ENCODE data around the gene CUX1.
"Not testable (repeated sequence)": the region's sequence is repeated elsewhere in the genome, so short reads cannot be mapped to it uniquely, and the experiment has no call there.

The CUX1 gene

DNA sequence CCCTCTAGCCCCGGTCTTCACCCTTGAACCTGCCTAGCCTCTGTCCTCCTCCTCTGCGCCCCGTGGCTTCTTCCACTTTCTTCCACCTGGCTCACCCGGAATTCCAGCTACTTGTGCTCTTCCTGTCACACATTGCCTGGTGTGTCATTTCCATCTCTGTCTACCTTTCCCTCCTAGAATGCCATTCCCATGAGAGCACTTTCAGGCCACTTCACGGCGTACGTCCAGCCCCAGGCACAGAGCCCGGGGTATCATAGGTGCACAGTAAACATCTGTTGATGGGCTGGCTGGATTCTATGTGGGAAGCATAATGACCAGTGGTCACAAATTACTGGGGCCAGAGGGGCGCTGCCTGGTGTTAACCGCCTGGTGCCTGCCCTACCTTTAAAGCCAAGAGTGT is 161.3 kb downstream of the CUX1 start:
- H3K27ac Mint-ChIP-seq: peak overlapping the region in 1 of 2 donors; percentile 41
- ATAC-seq (replicated peaks): no peak

DNA sequence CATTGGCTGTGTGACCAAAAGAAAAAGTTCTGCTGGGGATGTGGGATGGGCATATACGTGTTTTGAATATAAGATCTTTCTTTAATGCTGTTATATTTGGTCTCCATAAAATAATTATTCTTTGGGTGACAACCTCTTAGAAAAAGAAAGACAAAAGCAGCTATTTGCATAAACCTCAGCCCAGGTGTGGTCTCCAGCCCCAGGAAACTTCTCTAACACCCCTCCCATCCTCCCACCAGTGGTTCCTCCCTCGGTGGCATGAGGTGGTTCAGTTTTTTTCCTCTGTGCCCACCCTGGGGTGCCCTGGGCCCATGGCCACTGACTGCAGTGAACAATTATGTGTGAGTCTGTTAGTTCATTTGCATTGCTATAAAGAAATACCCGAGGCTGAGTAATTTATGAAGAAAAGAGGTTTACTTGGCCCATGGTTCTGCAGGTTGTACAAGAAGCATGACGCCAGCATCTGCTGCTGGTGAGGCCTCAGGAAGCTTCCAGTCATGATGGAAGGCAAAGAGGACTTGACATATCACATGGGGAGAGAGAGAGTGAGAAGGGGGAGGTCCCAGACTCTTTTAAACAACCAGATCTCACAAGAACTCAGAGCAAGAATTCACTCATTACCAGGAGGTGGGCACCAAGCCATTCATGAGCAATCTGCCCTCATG is 165.9 kb downstream of the CUX1 start:
- Mint-ChIP-seq H3K27me3 (no peaks in the 10 kb centered on the region), H3K36me3 (ENCODE audit: insufficient read depth) (no peaks in the 10 kb centered on the region), H3K9me3 (no peaks in the 10 kb centered on the region), H3K4me3 (no peak overlapping the region), H3K4me1 (ENCODE audit: low read depth in 2 of 2) (peaks cover 3 to 5% of the 10 kb centered on the region in 2 donors), H3K27ac (no peak overlapping the region)
- ATAC-seq (replicated peaks): no peak
- no peak for DNase-seq

More for the DNA sequence above, 161.3 kb downstream of the CUX1 start:
- Mint-ChIP-seq H3K4me1 (ENCODE audit: low read depth in 2 of 2) (peaks cover 3 to 12% of the 10 kb centered on the region in 2 donors), H3K9me3 (no peaks in the 10 kb centered on the region), H3K4me3 (no peak overlapping the region), H3K27me3 (no peaks in the 10 kb centered on the region), H3K36me3 (ENCODE audit: insufficient read depth) (no peaks in the 10 kb centered on the region)
- no peak for DNase-seq

DNA sequence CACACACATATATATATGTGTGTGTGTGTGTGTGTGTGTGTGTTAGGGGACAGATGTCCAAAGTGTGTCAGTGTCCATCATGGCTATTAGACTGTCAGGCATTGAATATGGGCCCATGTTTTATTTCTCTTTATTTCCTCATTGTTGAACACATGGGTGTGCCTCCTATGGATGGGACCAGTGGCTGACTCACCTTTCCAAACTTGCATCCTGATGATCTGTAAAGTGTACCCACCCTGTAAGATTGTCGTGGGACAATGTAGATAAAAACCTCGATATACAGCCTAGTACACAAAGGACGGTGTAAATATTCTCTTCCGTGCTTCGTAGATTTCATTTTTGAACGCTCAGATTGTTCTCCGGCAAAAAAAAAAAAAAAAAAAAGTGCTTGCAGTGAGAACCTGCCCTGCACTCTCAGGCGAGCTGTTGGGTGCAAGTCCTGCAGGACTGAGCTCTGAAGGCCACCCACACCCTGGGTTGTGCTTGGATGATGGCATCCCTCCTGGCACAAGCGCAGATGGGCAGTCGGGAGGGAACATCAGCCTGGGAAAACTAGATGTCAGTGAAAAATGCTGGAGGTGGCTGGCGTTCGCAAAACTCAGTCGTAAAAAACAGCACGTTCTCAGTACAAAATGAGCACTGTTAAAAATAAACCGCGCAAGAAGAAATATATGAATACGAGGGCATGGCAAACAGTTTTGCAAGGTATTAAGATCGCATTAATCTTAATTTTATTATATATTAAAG is 166.9 kb downstream of the CUX1 start:
- no peak overlapping the region for H3K27ac Mint-ChIP-seq
- no peaks in the 10 kb centered on the region for H3K9me3 Mint-ChIP-seq
- no peaks in the 10 kb centered on the region for H3K27me3 Mint-ChIP-seq
- no peak for ATAC-seq (replicated peaks)
- H3K36me3 Mint-ChIP-seq (ENCODE audit: insufficient read depth): no peaks in the 10 kb centered on the region
- no peak for DNase-seq
- peaks cover 4 to 8% of the 10 kb centered on the region in 2 donors for H3K4me1 Mint-ChIP-seq (ENCODE audit: low read depth in 2 of 2)
- H3K4me3 Mint-ChIP-seq: no peak overlapping the region

DNA sequence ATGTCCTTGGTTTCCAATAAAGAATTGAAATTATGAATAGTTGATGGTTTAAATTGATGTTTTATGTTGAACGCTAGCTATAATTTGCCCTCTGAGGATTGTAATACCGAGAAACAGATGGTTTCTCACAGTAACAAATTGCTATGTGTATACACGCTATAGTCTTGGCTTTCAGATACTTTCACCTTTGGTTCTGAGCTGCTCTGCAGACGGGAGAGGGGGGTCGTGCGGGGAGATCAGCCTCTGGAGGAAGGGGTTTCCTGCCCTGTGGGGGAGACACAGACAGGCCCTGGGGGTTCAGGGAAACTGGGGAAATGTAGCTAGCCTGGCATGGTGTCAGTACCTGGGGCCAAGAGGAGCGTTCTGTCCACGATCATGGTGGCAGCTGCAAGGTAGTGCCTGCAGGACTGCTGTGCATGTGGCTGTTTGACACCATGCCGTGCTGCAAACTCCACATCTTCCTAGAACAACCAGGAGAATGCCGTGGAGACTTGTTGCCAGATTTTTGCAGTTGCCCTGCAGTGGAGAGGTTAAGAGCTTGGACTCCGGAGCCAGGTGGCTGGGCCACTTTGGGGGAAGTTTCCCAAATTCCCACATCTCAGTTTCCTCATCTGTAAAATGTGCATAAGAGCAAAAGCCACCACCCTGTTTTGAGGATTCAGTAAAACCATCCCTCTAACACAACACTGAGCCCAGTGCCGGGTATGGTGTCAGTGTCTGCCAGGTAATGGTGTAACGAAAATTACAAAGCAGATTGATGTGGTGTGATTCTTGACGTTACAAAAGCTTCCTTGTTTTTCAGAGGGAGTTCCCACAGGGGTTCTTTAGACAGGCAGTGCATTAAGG is 167.9 kb downstream of the CUX1 start:
- H3K4me1 Mint-ChIP-seq (ENCODE audit: low read depth in 2 of 2): peaks cover 4 to 8% of the 10 kb centered on the region in 2 donors
- H3K9me3 Mint-ChIP-seq: no peaks in the 10 kb centered on the region
- H3K27ac Mint-ChIP-seq: peak overlapping the region in 1 of 2 donors; percentile 1
- H3K27me3 Mint-ChIP-seq: no peaks in the 10 kb centered on the region
- DNase-seq (no peak), ATAC-seq (replicated peaks) (no peak)
- H3K4me3 Mint-ChIP-seq: no peak overlapping the region
- no peaks in the 10 kb centered on the region for H3K36me3 Mint-ChIP-seq (ENCODE audit: insufficient read depth)

DNA sequence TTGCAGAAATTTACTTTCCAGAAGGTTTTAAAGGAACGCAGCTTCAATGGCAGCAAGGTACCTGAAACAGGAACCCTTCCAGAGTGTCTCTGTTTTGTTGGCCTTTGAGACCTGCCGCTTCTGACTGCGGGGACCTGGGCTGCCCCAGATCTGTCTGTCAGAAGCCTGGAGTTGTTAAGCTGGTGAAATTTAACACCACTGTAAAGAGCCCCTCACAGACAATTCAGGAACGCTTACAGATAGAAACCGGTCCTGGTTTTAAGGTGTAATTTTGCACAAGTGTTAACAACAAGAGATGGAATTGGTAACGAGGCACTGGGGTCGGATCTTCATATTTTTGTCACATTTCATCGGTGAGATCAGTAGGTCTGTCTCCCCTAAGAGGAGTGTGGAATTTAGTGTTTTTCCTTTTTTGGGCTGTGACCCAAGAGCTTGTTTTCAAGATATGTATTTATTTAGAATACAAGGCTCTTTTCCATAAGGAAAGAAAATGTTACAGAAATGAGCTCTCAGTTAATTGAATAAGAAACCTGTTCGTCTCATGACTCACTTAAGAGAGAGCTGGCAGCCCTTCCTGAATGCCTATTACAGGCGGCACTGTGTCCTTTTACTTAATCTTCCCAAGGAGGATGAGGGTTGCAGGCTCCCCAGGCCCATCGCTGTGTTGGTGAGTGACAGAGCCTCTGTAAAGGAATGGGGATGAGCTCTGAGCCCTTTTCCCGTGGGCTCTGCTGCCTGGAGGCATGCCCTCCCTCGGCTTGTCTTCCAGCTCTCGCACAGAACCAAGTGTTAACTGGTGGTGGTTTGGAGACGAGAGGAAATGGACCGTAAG is 168.7 kb downstream of the CUX1 start:
- H3K4me3 Mint-ChIP-seq: no peak overlapping the region
- ATAC-seq (replicated peaks) (no peak), DNase-seq (no peak)
- H3K4me1 Mint-ChIP-seq (ENCODE audit: low read depth in 2 of 2): peaks cover 4 to 8% of the 10 kb centered on the region in 2 donors
- no peak overlapping the region for H3K27ac Mint-ChIP-seq
- H3K27me3 Mint-ChIP-seq: no peaks in the 10 kb centered on the region
- peaks cover 2% of the 10 kb centered on the region for H3K36me3 Mint-ChIP-seq (ENCODE audit: insufficient read depth)
- H3K9me3 Mint-ChIP-seq: no peaks in the 10 kb centered on the region

DNA sequence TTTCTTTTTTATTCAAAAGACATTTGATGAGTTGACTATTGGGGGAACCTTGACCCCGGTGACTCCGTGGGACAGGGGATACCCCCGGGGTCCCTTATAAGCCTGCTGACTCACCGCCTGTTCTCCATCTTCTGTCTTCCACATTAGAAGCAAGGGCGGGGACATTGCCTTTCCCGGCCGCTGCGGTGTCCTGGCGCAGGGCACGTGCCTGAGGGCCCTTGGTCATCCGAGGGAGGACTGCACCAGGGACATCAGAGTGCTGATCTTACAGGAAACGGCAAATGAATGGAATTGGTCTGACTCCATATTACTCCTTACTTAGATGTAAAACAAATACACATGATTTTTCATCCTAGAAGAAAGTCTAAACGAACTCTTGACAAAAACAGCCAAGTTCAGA is 170.1 kb downstream of the CUX1 start:
- H3K27me3 Mint-ChIP-seq: no peaks in the 10 kb centered on the region
- no peak for DNase-seq
- H3K4me1 Mint-ChIP-seq (ENCODE audit: low read depth in 2 of 2): peaks cover 4 to 8% of the 10 kb centered on the region in 2 donors
- H3K36me3 Mint-ChIP-seq (ENCODE audit: insufficient read depth): peaks cover 3% of the 10 kb centered on the region
- H3K27ac Mint-ChIP-seq: no peak overlapping the region
- ATAC-seq (replicated peaks): no peak
- H3K9me3 Mint-ChIP-seq: no peaks in the 10 kb centered on the region
- H3K4me3 Mint-ChIP-seq: no peak overlapping the region

DNA sequence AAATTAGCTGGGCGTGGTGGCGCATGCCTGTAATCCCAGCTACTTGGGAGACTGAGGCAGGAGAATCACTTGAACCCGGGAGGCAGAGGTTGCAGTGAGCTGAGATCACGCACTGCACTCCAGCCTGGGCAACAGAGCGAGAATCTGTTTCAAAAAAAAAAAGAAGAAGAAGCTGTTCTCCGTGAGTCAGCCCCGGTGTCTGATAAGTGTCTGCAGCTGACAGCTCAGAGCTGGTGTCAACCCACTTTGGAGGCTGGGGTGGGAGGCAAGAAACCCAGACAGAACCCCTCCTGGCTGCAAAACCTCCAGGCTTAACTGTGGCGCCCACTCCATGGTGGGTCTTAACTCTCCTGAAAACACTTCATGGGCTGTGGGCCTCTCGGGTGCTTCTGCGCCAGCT is 170.6 kb downstream of the CUX1 start:
- not testable (repeated sequence) for ATAC-seq (replicated peaks); DNase-seq; H3K27me3 Mint-ChIP-seq; H3K36me3 Mint-ChIP-seq (ENCODE audit: insufficient read depth); H3K27ac Mint-ChIP-seq; H3K9me3 Mint-ChIP-seq; H3K4me1 Mint-ChIP-seq (ENCODE audit: low read depth in 2 of 2); H3K4me3 Mint-ChIP-seq

DNA sequence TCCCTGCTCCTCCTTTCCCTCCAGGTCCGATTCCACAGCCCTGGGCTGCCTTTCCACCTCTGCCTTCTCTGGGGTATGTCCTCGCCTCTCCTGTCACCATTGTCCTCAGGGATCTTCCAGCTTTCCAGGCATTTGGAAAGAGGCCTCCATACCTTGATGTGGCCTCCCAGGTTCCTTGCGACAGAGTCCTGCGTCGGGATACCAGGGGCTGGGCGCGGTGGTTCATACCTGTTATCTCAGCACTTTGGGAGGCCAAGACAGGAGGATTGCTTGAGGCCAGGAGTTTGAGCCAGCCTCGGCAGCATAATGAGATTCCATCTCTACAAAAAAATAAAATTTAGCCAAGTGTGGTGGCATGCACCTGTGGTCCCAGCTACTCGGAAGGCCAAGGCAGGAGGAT is 171.1 kb downstream of the CUX1 start:
- no peak for ATAC-seq (replicated peaks)
- peaks cover 3% of the 10 kb centered on the region for H3K36me3 Mint-ChIP-seq (ENCODE audit: insufficient read depth)
- H3K27ac Mint-ChIP-seq: no peak overlapping the region
- H3K27me3 Mint-ChIP-seq: no peaks in the 10 kb centered on the region
- no peak overlapping the region for H3K4me3 Mint-ChIP-seq
- no peak for DNase-seq
- H3K4me1 Mint-ChIP-seq (ENCODE audit: low read depth in 2 of 2): peaks cover 1 to 6% of the 10 kb centered on the region in 2 donors
- no peaks in the 10 kb centered on the region for H3K9me3 Mint-ChIP-seq

DNA sequence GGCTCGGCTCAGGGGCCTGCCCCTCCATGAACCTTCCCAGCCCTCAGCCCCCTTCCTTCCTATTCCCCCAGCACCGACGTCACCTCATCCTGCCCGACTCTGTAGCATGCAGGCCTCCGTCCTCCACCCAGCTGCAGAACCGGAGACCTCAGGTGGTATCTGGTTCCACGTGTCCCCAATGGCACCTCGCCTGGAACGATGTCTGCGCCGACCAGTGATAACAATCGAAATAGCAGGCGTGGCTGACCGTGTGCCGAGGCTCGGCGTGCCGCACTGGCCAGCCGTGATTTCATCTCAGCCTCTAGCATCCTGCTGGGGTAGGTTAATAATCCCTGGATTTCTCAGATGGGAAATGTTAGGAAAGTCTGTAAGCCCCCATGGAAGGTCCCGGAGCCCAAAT is 171.7 kb downstream of the CUX1 start:
- Mint-ChIP-seq H3K4me3 (no peak overlapping the region), H3K27ac (no peak overlapping the region), H3K27me3 (no peaks in the 10 kb centered on the region), H3K9me3 (no peaks in the 10 kb centered on the region), H3K4me1 (ENCODE audit: low read depth in 2 of 2) (peaks cover 5 to 9% of the 10 kb centered on the region in 2 donors), H3K36me3 (ENCODE audit: insufficient read depth) (peaks cover 3% of the 10 kb centered on the region)
- no peak for ATAC-seq (replicated peaks)
- no peak for DNase-seq

DNA sequence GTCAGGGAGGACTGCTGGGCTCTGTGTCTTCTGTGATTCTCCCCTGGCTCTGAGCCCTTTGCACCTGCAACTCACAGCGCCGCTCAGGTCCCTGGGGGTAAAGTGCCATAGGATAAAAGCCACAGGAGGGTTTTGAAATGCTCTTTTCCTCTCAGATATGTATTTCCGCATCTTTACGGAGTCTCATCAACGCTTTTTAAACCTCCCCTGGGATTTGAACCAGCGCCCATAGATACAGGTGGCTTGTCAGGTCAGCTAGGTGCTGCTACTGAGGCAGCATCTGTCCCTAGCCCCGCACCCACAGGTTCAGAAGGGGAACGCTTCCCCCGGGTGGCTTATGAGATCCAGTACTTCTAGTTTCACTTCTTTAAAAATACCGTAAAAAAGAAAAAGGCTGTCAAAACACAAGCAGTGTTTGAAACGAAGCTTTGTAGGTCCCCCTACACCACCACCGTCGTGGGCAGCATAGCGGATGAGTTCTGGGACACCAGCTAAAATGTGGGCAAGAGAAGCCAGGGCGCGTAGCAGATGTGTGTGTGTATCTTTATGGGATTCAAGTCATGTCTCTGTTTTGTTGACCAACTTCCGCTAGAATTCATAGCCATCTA is 173.5 kb downstream of the CUX1 start:
- Mint-ChIP-seq H3K27ac (peak overlapping the region in 1 of 2 donors; percentile 56), H3K27me3 (no peaks in the 10 kb centered on the region), H3K36me3 (ENCODE audit: insufficient read depth) (peaks cover 3% of the 10 kb centered on the region), H3K4me3 (no peak overlapping the region), H3K4me1 (ENCODE audit: low read depth in 2 of 2) (peaks cover 10 to 15% of the 10 kb centered on the region in 2 donors), H3K9me3 (no peaks in the 10 kb centered on the region)
- ATAC-seq (replicated peaks): peak; percentile 27
- no peak for DNase-seq

DNA sequence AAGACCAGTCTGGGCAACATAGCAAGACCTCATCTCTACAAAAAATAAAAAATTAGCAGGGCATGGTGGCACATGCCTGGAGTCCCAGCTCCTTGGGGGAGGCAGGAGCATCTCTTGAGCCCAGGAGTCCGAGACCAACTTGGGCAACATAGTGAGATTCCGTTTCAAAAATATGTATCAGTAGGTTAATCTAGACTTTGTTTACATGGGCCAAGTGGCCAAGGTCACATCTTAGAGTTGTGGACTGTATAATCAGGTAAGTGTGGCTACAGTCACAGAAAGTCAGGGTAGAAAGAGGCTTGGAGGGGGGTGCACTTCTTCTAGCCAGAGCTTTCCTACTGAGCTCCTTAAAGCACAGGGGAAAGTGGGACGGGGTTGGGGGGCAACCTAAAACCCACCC is 174.4 kb downstream of the CUX1 start:
- no peaks in the 10 kb centered on the region for H3K9me3 Mint-ChIP-seq
- H3K4me1 Mint-ChIP-seq (ENCODE audit: low read depth in 2 of 2): peaks cover 12 to 19% of the 10 kb centered on the region in 2 donors
- H3K27ac Mint-ChIP-seq: peak overlapping the region in 1 of 2 donors; percentile 56
- peaks cover 3% of the 10 kb centered on the region for H3K36me3 Mint-ChIP-seq (ENCODE audit: insufficient read depth)
- ATAC-seq (replicated peaks): no peak
- H3K27me3 Mint-ChIP-seq: no peaks in the 10 kb centered on the region
- no peak overlapping the region for H3K4me3 Mint-ChIP-seq
- DNase-seq: no peak

DNA sequence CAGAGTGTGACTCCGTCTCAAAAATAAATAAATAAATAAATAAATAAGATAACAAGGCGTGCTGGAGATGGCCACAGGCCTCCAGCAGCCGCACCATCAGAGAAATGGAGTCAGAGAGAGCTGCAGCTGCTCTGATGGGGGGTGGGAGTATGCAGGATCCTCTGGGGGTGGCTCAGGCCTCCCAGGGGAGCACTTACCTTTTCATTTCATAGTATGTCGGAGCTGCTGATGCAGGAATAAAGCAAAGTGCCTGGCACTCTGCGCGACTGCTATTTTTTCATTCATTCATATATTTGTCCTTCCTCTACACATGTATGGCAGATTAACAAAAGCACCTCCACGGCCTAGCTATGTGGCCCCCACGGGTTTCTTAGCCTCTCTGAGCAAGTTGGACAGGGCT is 175.9 kb downstream of the CUX1 start:
- H3K4me3 Mint-ChIP-seq: no peak overlapping the region
- DNase-seq (no peak), ATAC-seq (replicated peaks) (no peak)
- peaks cover 3% of the 10 kb centered on the region for H3K36me3 Mint-ChIP-seq (ENCODE audit: insufficient read depth)
- H3K27me3 Mint-ChIP-seq: no peaks in the 10 kb centered on the region
- no peak overlapping the region for H3K27ac Mint-ChIP-seq
- H3K9me3 Mint-ChIP-seq: no peaks in the 10 kb centered on the region
- peaks cover 18 to 26% of the 10 kb centered on the region in 2 donors for H3K4me1 Mint-ChIP-seq (ENCODE audit: low read depth in 2 of 2)

Data from effector memory CD8-positive, alpha-beta T cell (primary cell).